BLaER1 treated with 17β-estradiol and CSF1 and Interleukin-3, amounts not matched to agents 10 nM and 100 nM (cell line): ENCODE data around the gene HMCES.
"Not testable (repeated sequence)": the region's sequence is repeated elsewhere in the genome, so short reads cannot be mapped to it uniquely, and the experiment has no call there.

Experiments
- H3K27ac ChIP-seq, 11 experiments: shearing (Covaris generic); formaldehyde crosslinking; 2 replicates each; pipeline ENCODE4 v1.8.1; 2022
- H3K27me3 ChIP-seq, 11 experiments: shearing (Covaris generic); formaldehyde crosslinking; 2 replicates each; pipeline ENCODE4 v1.8.1; 2022
- H3K36me3 ChIP-seq, 11 experiments: shearing (Covaris generic); formaldehyde crosslinking; 2 replicates each; pipeline ENCODE4 v1.8.1; 2022
- H3K4me1 ChIP-seq, 10 experiments: shearing (Covaris generic); formaldehyde crosslinking; 2 replicates each; pipeline ENCODE4 v1.8.1; 2022
- H3K4me2 ChIP-seq, 11 experiments: shearing (Covaris generic); formaldehyde crosslinking; 2 replicates each; pipeline ENCODE4 v1.8.1; 2022
- H3K4me3 ChIP-seq, 10 experiments: shearing (Covaris generic); formaldehyde crosslinking; 2 replicates each; pipeline ENCODE4 v1.8.1; 2022
- H3K9ac ChIP-seq, 11 experiments: shearing (Covaris generic); formaldehyde crosslinking; 2 replicates each; pipeline ENCODE4 v1.8.1; 2022
- H3K9me3 ChIP-seq, 11 experiments: shearing (Covaris generic); formaldehyde crosslinking; replicated peaks in 1 of 11; 2 replicates each; pipeline ENCODE4 v1.8.1; 2022
- H4K20me1 ChIP-seq, 11 experiments: shearing (Covaris generic); formaldehyde crosslinking; 2 replicates each; pipeline ENCODE4 v1.8.1; 2022
- Cebpa-rat ChIP-seq, 11 experiments: shearing (Covaris generic); IDR thresholded peaks; 2 replicates each; pipeline ENCODE4 v1.8.1; 2022

HMCES gene

GRCh38 chr3:129238945-129239705 is 39.5 kb upstream of the HMCES start:
- H3K4me2 ChIP-seq, result peak overlapping the region in 7 of 11 experiments; percentile 42 to 90 (median 73); a peak in 14 of 22 replicates
- H3K4me3 ChIP-seq, result peak overlapping the region in 4 of 10 experiments; percentile 2 to 37 (median 6); a peak in 3 of 20 replicates
- peaks cover 0 to 11% (median 0%) of the 10 kb centered on the region in 11 experiments; a peak in 3 of 22 replicates for H3K9me3 ChIP-seq
- H3K27ac ChIP-seq, result peak overlapping the region in 9 of 11 experiments; percentile 14 to 95 (median 85); a peak in 16 of 22 replicates
- H3K4me1 ChIP-seq, result peaks cover 23 to 85% (median 46%) of the 10 kb centered on the region in 10 experiments
- peak in 8 of 11 experiments; percentile 10 to 94 (median 90); a peak in 11 of 22 replicates for TF ChIP-seq Cebpa-rat (IDR thresholded peaks at IDR 0.05)
- no peaks in the 10 kb centered on the region for H3K36me3 ChIP-seq
- no peaks in the 10 kb centered on the region for H3K27me3 ChIP-seq
- no peaks in the 10 kb centered on the region for H4K20me1 ChIP-seq
- peak overlapping the region in 6 of 11 experiments; percentile 45 to 81 (median 72); a peak in 12 of 22 replicates for H3K9ac ChIP-seq

GRCh38 chr3:129239991-129240390 is 38.7 kb upstream of the HMCES start:
- Histone ChIP-seq H3K9me3 (peaks cover 0 to 11% (median 0%) of the 10 kb centered on the region in 11 experiments; a peak in 3 of 22 replicates), H3K4me3 (peak overlapping the region in 1 of 10 experiments; percentile 2; a peak in 1 of 20 replicates), H3K9ac (peak overlapping the region in 5 of 11 experiments; percentile 54 to 81 (median 72); a peak in 9 of 22 replicates), H4K20me1 (no peaks in the 10 kb centered on the region), H3K27me3 (no peaks in the 10 kb centered on the region), H3K4me1 (peaks cover 15 to 79% (median 37%) of the 10 kb centered on the region in 10 experiments), H3K4me2 (peak overlapping the region in 8 of 11 experiments; percentile 13 to 90 (median 66); a peak in 13 of 22 replicates), H3K27ac (peak overlapping the region in 7 of 11 experiments; percentile 14 to 95 (median 90); a peak in 13 of 22 replicates), H3K36me3 (no peaks in the 10 kb centered on the region)
- TF ChIP-seq Cebpa-rat (IDR thresholded peaks at IDR 0.05), result no peak

- peaks cover 0 to 11% (median 0%) of the 10 kb centered on the region in 11 experiments; a peak in 3 of 22 replicates for H3K9me3 ChIP-seq
- H4K20me1 ChIP-seq, result no peaks in the 10 kb centered on the region
- peak overlapping the region in 5 of 11 experiments; percentile 85 to 95 (median 91); a peak in 11 of 22 replicates for H3K27ac ChIP-seq
- no peak for TF ChIP-seq Cebpa-rat (IDR thresholded peaks at IDR 0.05)
- peaks cover 10 to 79% (median 37%) of the 10 kb centered on the region in 10 experiments for H3K4me1 ChIP-seq
- H3K4me3 ChIP-seq, result no peak overlapping the region
- H3K9ac ChIP-seq, result peak overlapping the region in 4 of 11 experiments; percentile 71 to 81 (median 74); a peak in 8 of 22 replicates
- no peaks in the 10 kb centered on the region for H3K27me3 ChIP-seq
- no peaks in the 10 kb centered on the region for H3K36me3 ChIP-seq
- H3K4me2 ChIP-seq, result peak overlapping the region in 6 of 11 experiments; percentile 48 to 90 (median 81); a peak in 12 of 22 replicates
Measured at GRCh38 chr3:129240436-129240835, 38.2 kb upstream of the HMCES start.

- Histone ChIP-seq H3K27ac (peak overlapping the region in 5 of 11 experiments; percentile 21 to 56 (median 51); a peak in 7 of 22 replicates), H3K4me2 (peak overlapping the region in 5 of 11 experiments; percentile 12 to 76 (median 62); a peak in 8 of 22 replicates)
Measured at GRCh38 chr3:129245141-129245540, 33.5 kb upstream of the HMCES start.

GRCh38 chr3:129245641-129246306 is 32.9 kb upstream of the HMCES start:
- H3K27me3 ChIP-seq, H3K9me3 ChIP-seq, H3K4me3 ChIP-seq, H4K20me1 ChIP-seq, H3K36me3 ChIP-seq: not testable (repeated sequence)
- peak overlapping the region in 5 of 11 experiments; percentile 21 to 56 (median 51); a peak in 7 of 22 replicates for H3K27ac ChIP-seq
- H3K9ac ChIP-seq, result peak overlapping the region in 5 of 11 experiments; percentile 13 to 67 (median 39); a peak in 8 of 22 replicates
- peak overlapping the region in 5 of 11 experiments; percentile 12 to 76 (median 62); a peak in 8 of 22 replicates for H3K4me2 ChIP-seq
- peaks cover 21 to 56% (median 26%) of the 10 kb centered on the region in 10 experiments for H3K4me1 ChIP-seq

More at GRCh38 chr3:129245141-129245540, 33.5 kb upstream of the HMCES start:
- Histone ChIP-seq H3K9ac (peak overlapping the region in 5 of 11 experiments; percentile 13 to 67 (median 39); a peak in 8 of 22 replicates), H3K27me3 (no peaks in the 10 kb centered on the region), H3K9me3 (no peaks in the 10 kb centered on the region), H3K4me3 (no peak overlapping the region), H4K20me1 (no peaks in the 10 kb centered on the region), H3K4me1 (peaks cover 15 to 56% (median 26%) of the 10 kb centered on the region in 10 experiments), H3K36me3 (no peaks in the 10 kb centered on the region)
- TF ChIP-seq Cebpa-rat (IDR thresholded peaks at IDR 0.05), result no peak

- H3K27ac ChIP-seq, result no peak overlapping the region
- peaks cover 0 to 4% (median 0%) of the 10 kb centered on the region in 11 experiments; a peak in 4 of 22 replicates for H4K20me1 ChIP-seq
- no peak overlapping the region for H3K9ac ChIP-seq
- H3K27me3 ChIP-seq, result no peaks in the 10 kb centered on the region
- H3K4me2 ChIP-seq, result no peak overlapping the region
- peaks cover 21 to 55% (median 25%) of the 10 kb centered on the region in 10 experiments for H3K4me1 ChIP-seq
- H3K9me3 ChIP-seq, result no peaks in the 10 kb centered on the region
- H3K36me3 ChIP-seq, result peaks cover 3 to 7% (median 5%) of the 10 kb centered on the region in 11 experiments; a peak in 20 of 22 replicates
- no peak overlapping the region for H3K4me3 ChIP-seq
- TF ChIP-seq Cebpa-rat (IDR thresholded peaks at IDR 0.05), result no peak
Measured at GRCh38 chr3:129246636-129247035, 32.0 kb upstream of the HMCES start.

GRCh38 chr3:129248286-129248979 is 30.2 kb upstream of the HMCES start:
- H4K20me1 ChIP-seq, result peaks cover 0 to 21% (median 8%) of the 10 kb centered on the region in 11 experiments; a peak in 5 of 22 replicates
- H3K27me3 ChIP-seq, result no peaks in the 10 kb centered on the region
- H3K9ac ChIP-seq, result peak overlapping the region; percentile 87 to 98 (median 94)
- H3K4me2 ChIP-seq, result peak overlapping the region; percentile 86 to 97 (median 93)
- no peaks in the 10 kb centered on the region for H3K9me3 ChIP-seq
- peaks cover 21 to 25% (median 23%) of the 10 kb centered on the region in 11 experiments for H3K36me3 ChIP-seq
- peak overlapping the region; percentile 87 to 95 (median 92) for H3K27ac ChIP-seq
- H3K4me1 ChIP-seq, result peaks cover 21 to 54% (median 25%) of the 10 kb centered on the region in 10 experiments
- H3K4me3 ChIP-seq, result peak overlapping the region; percentile 82 to 99 (median 92)
- no peak for TF ChIP-seq Cebpa-rat (IDR thresholded peaks at IDR 0.05)
